Endothelial cell of umbilical vein (primary cell): ENCODE measurements around the gene TMCC2. TPM values are rescaled to one million over a fixed set of nuclear protein-coding genes. Genes with fewer than 3 reads are reported as not detected.

Experiments
- BruUV-seq: library from RNA; stranded (reverse); fragments of 400-500 nt; replicated peaks from 2 replicates; lab custom pipeline; 2021; lab: Mats Ljungman, UMichigan
- CTCF ChIA-PET: fragments of 300-600, 350-600 bp; sonication (Branson Sonifier 250); formaldehyde crosslinking; loops from one replicate; lab custom pipeline; 2021; ENCODE audit warnings: antibody characterized with exemption, inconsistent platforms; lab: Charles Lee
- POLR2A ChIA-PET: fragments of 300-600, 350-600 bp; sonication (Branson Sonifier 250); formaldehyde crosslinking; loops from one replicate; lab custom pipeline; 2021; ENCODE audit warnings: antibody characterized with exemption, inconsistent platforms; lab: Charles Lee
- DNase-seq: peaks from one replicate; pipeline ENCODE4 v3.0.0-alpha.2; 2011; ENCODE audit warnings: low read depth, low spot score
- FAIRE-seq: peaks from 2 replicates; lab custom pipeline; 2011; peaks lifted over from hg19 to GRCh38; lab: Jason Lieb, UNC
- H2AFZ ChIP-seq: 2 replicates; pipeline ENCODE4 v1.6.0; 2012; ENCODE audit warnings: low read depth, low read length, control low read depth, inconsistent platforms
- H3K27ac ChIP-seq: 2 replicates; pipeline ENCODE4 v1.5.1; 2011; ENCODE audit warnings: low read depth, mild to moderate bottlenecking, control low read depth, low read length, moderate library complexity; ENCODE audit not compliant: insufficient read depth
- H3K27me3 ChIP-seq, 2 experiments: 2 replicates each; pipeline versions ENCODE4 v1.6.0 to v1.6.1; 2011; ENCODE audit warnings: low read length in 2 of 2, mixed read lengths in 1 of 2; ENCODE audit not compliant: control insufficient read depth in 2 of 2, insufficient read depth in 2 of 2
- H3K36me3 ChIP-seq, 2 experiments: 2 replicates in 1 of 2; 3 replicates in 1 of 2; pipeline ENCODE4 v1.5.1; 2011; ENCODE audit warnings: low read length in 2 of 2, mild to moderate bottlenecking in 1 of 2, moderate library complexity in 1 of 2; ENCODE audit not compliant: control insufficient read depth in 2 of 2, insufficient read depth in 2 of 2; ENCODE audit errors: extremely low read depth in 1 of 2
- H3K4me1 ChIP-seq: 3 replicates; pipeline ENCODE4 v1.5.1; 2011; ENCODE audit warnings: mild to moderate bottlenecking, low read length; ENCODE audit not compliant: control insufficient read depth, insufficient read depth; ENCODE audit errors: extremely low read depth
- H3K4me2 ChIP-seq: 2 replicates; pipeline ENCODE4 v1.6.1; 2011; ENCODE audit warnings: low read length, control low read depth, mixed read lengths; ENCODE audit not compliant: insufficient read depth
- H3K4me3 ChIP-seq, 3 experiments: fragments of 200-600 bp in 1 of 3; sonication (generic), shearing (Covaris generic) in 1 of 3; replicated peaks in 1 of 3; 2 replicates each; pipeline ENCODE4 v1.5.1; 2011 to 2016; ENCODE audit warnings: control low read depth in 3 of 3, low read length in 3 of 3, mild to moderate bottlenecking in 2 of 3, inconsistent platforms in 1 of 3, low read depth in 1 of 3, moderate library complexity in 1 of 3; ENCODE audit not compliant: insufficient read depth in 1 of 3
- H3K79me2 ChIP-seq: 2 replicates; pipeline ENCODE4 v1.6.0; 2012; ENCODE audit warnings: low read length, inconsistent platforms; ENCODE audit not compliant: control insufficient read depth, insufficient read depth
- H3K9ac ChIP-seq: replicated peaks from 2 replicates; pipeline ENCODE3; 2011; ENCODE audit warnings: low read length, control low read depth; ENCODE audit not compliant: insufficient read depth; ENCODE audit errors: extremely low read depth
- H3K9me1 ChIP-seq: replicated peaks from 3 replicates; pipeline ENCODE4 v1.6.0; 2011; ENCODE audit warnings: mild to moderate bottlenecking, low read length; ENCODE audit not compliant: control insufficient read depth, insufficient read depth; ENCODE audit errors: extremely low read depth
- H3K9me3 ChIP-seq: replicated peaks from 2 replicates; pipeline ENCODE4 v1.5.1; 2012; ENCODE audit warnings: low read length, inconsistent platforms; ENCODE audit not compliant: control insufficient read depth, insufficient read depth
- H4K20me1 ChIP-seq: replicated peaks from 2 replicates; pipeline ENCODE3; 2011; ENCODE audit warnings: mild to moderate bottlenecking, low read length; ENCODE audit not compliant: control insufficient read depth, insufficient read depth; ENCODE audit errors: extremely low read depth
- CTCF ChIP-seq, 2 donors: IDR thresholded peaks; 1 replicate in 1 of 2; 2 replicates in 1 of 2; pipeline ENCODE4 v1.5.1; 2011; ENCODE audit warnings: low read length in 2 of 2, mild to moderate bottlenecking in 2 of 2, moderate library complexity in 2 of 2, control low read depth in 1 of 2, inconsistent platforms in 1 of 2, low read depth in 1 of 2; ENCODE audit not compliant: insufficient read depth in 1 of 2; ENCODE audit errors: extremely low read depth in 1 of 2
- EZH2 ChIP-seq: IDR thresholded peaks from 2 replicates; pipeline ENCODE4 v1.6.1; 2012; ENCODE audit warnings: borderline replicate concordance, low read depth, mild to moderate bottlenecking, moderate library complexity, low read length, inconsistent platforms; ENCODE audit not compliant: severe bottlenecking
- FOS ChIP-seq: IDR thresholded peaks from 2 replicates; pipeline ENCODE4 v1.6.1; 2011; ENCODE audit warnings: mild to moderate bottlenecking, low read length, moderate library complexity, borderline replicate concordance; ENCODE audit not compliant: insufficient read depth
- GATA2 ChIP-seq: IDR thresholded peaks from 2 replicates; pipeline ENCODE4 v1.7.0; 2011; ENCODE audit warnings: low read depth, mild to moderate bottlenecking, moderate library complexity, mixed read lengths, low read length; ENCODE audit not compliant: insufficient read length, insufficient read depth
- JUN ChIP-seq: IDR thresholded peaks from 2 replicates; pipeline ENCODE4 v1.6.1; 2011; ENCODE audit warnings: borderline replicate concordance, low read depth; ENCODE audit not compliant: insufficient read length, insufficient read depth
- MAX ChIP-seq: IDR thresholded peaks from 2 replicates; pipeline ENCODE4 v1.6.1; 2011; ENCODE audit not compliant: insufficient read depth, insufficient read length
- MYC ChIP-seq: IDR thresholded peaks from one replicate; pipeline ENCODE4 v1.6.1; 2011; ENCODE audit warnings: mild to moderate bottlenecking, low read depth, low read length
- POLR2A ChIP-seq: IDR thresholded peaks from 2 replicates; pipeline ENCODE4 v1.6.1; 2012; ENCODE audit warnings: low read depth, mild to moderate bottlenecking, control low read depth, low read length
- POLR2AphosphoS5 ChIP-seq: IDR thresholded peaks from 2 replicates; pipeline ENCODE4 v1.6.1; 2012; ENCODE audit warnings: low read depth, mild to moderate bottlenecking, control low read depth, low read length, moderate library complexity; ENCODE audit not compliant: insufficient read depth
- dilution Hi-C: fragments of 300-500 bp; cut with MboI; formaldehyde crosslinking; loops from one replicate; pipeline ENCODE4 v1.15.0; 2019; ENCODE audit warnings: low sequenced_read_pairs; ENCODE audit not compliant: extremely low pct_ligation_motif_present
- intact Hi-C: fragments of 100-400 bp; cut with micrococcal nuclease; formaldehyde crosslinking; loops from one replicate; pipeline ENCODE4 v1.10.0; 2022
- polyA plus RNA-seq, 4 experiments: library from polyadenylated mRNA; depleted of rRNA in 3 of 4; stranded (reverse) in 3 of 4; unstranded in 1 of 4; fragments of >200 nt; gene quantifications; 2 replicates each; pipeline versions ENCODE4 v1.2.1 to v1.2.3, GENCODE V29; 2011 to 2012; ENCODE audit warnings: missing spikeins in 1 of 4
- total RNA-seq: library from RNA; stranded (reverse); gene quantifications from 2 replicates; pipeline ENCODE4 v1.2.3, GENCODE V29; 2021

The TMCC2 gene
- total and polyA plus RNA-seq, 2 donors (not counting 3 experiments of a cell fraction or from before 2014, with no cell fraction given) = 2.0 to 2.1 TPM

DNA sequence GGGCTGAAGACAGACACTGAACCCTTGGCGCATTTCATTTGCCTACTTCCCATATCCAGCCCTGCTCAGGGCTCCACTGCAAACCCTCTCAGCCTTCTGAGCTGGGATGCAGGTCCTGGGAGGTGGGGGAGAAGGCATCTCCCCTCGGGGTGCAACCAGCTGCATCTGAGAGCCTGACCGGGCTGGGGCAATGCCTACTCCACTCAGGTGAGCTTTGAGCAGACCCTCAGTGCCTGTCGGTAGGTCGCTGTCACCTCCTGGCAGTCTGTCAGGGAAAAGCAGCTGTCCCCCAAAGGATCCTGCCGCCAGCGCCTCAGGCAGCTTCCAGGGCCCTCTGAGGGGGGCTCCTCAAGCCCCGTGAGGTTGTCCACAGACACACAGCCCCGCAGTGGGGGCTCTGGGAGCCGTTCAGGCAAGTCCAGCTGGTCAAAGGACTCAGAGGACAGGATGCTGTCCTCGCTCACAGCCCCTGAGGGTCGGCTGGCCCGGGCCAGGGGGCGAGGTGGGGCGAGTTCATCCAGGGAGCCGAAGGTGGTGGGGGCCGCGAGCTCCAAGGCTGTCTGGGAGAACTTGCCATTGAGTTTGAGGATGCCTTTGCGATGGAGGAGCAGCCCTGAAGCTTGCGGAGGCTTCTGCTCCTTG is 75.6 kb downstream of the TMCC2 start:
- dilution Hi-C loops = no loop called here
- no TSS peak for BruUV-seq

More for the DNA sequence above, 75.6 kb downstream of the TMCC2 start:
- Histone ChIP-seq H3K27ac (no peak overlapping the region), H3K79me2 (no peaks in the 10 kb centered on the region), H3K4me2 (no peak overlapping the region), H3K9me3 (no peaks in the 10 kb centered on the region), H3K4me3 (no peak overlapping the region), H4K20me1 (no peaks in the 10 kb centered on the region), H2AFZ (no peak overlapping the region), H3K9ac (no peak overlapping the region), H3K27me3 (no peaks in the 10 kb centered on the region), H3K9me1 (no peaks in the 10 kb centered on the region), H3K36me3 (peaks cover 0 to 13% of the 10 kb centered on the region in 2 experiments), H3K4me1 (peaks cover 11% of the 10 kb centered on the region)
- intact Hi-C loops = no loop called here
- no peak for DNase-seq
- ChIA-PET POLR2A (no interaction called here), CTCF (interaction anchor here (0.9 to 1.9 kb wide), 6 partner anchors 9 to 30 kb away, joined by 3 to 9 read pairs (median 4); no protein-coding TSS in a partner anchor)
- no peak for TF ChIP-seq GATA2
- TF ChIP-seq MYC = no peak
- no peak for TF ChIP-seq FOS
- TF ChIP-seq EZH2 = no peak
- no peak for TF ChIP-seq POLR2A
- no peak for TF ChIP-seq MAX
- no peak for TF ChIP-seq JUN
- TF ChIP-seq CTCF (IDR thresholded peaks at IDR 0.05; ENCODE audit: extremely low read depth in 1 of 2, insufficient read depth in 1 of 2, low read depth in 1 of 2, low read length in 2 of 2) = no peak
- TF ChIP-seq POLR2AphosphoS5 = no peak
- FAIRE-seq = no peak
